Fibroblast of villous mesenchyme (primary cell): ENCODE results near the gene RAB6B. TPM values are rescaled to one million over a fixed set of nuclear protein-coding genes. Genes with fewer than 3 reads are reported as not detected.
"Not testable (repeated sequence)": the region's sequence is repeated elsewhere in the genome, so short reads cannot be mapped to it uniquely, and the experiment has no call there.

Experiments used
- DNase-seq: peaks from one replicate; pipeline ENCODE4 v3.0.0-alpha.2; 2010; ENCODE audit warnings: low read depth
- H3K4me3 ChIP-seq: 2 replicates; pipeline ENCODE4 v1.5.1; 2011; ENCODE audit warnings: low read depth, mild to moderate bottlenecking, low read length
- total RNA-seq: library from RNA; depleted of rRNA; stranded (reverse); fragments of >200 nt; gene quantifications from 2 replicates; pipeline ENCODE4 v1.2.3, GENCODE V29; 2012
- TF ChIP-seq, protein P1 (sequence below): IDR thresholded peaks from 2 replicates; pipeline ENCODE4 v1.5.1; 2012; ENCODE audit warnings: low read depth, mild to moderate bottlenecking, low read length; ENCODE audit not compliant: insufficient read depth

RAB6B gene
- total RNA-seq, 1 donor = 0.86 TPM

DNA sequence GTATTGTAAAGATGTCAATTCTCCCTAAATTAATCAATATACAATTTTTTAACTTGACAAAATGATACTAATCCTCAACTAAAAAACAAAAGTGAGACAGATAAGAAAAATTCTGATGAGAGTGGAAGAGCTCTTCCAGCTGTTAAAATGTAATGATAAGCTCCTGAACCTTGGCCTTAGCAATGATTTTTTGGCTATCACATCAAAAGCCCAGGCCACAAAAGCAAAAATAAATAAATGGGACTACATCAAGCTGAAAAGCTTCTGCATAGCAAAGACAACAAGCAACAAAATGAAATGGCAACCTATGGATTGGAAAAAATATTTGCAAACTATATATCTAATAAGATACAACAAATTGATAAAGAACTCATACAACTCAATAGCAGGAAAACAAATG lies 114.1 kb downstream of the RAB6B start:
- no peak overlapping the region for H3K4me3 ChIP-seq
- TF ChIP-seq, protein P1, sequence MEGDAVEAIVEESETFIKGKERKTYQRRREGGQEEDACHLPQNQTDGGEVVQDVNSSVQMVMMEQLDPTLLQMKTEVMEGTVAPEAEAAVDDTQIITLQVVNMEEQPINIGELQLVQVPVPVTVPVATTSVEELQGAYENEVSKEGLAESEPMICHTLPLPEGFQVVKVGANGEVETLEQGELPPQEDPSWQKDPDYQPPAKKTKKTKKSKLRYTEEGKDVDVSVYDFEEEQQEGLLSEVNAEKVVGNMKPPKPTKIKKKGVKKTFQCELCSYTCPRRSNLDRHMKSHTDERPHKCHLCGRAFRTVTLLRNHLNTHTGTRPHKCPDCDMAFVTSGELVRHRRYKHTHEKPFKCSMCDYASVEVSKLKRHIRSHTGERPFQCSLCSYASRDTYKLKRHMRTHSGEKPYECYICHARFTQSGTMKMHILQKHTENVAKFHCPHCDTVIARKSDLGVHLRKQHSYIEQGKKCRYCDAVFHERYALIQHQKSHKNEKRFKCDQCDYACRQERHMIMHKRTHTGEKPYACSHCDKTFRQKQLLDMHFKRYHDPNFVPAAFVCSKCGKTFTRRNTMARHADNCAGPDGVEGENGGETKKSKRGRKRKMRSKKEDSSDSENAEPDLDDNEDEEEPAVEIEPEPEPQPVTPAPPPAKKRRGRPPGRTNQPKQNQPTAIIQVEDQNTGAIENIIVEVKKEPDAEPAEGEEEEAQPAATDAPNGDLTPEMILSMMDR = no peak
- DNase-seq = no peak

GRCh38 chr3:133780756-133781155 lies 114.9 kb downstream of the RAB6B start:
- DNase-seq, H3K4me3 ChIP-seq: not testable (repeated sequence)

DNA sequence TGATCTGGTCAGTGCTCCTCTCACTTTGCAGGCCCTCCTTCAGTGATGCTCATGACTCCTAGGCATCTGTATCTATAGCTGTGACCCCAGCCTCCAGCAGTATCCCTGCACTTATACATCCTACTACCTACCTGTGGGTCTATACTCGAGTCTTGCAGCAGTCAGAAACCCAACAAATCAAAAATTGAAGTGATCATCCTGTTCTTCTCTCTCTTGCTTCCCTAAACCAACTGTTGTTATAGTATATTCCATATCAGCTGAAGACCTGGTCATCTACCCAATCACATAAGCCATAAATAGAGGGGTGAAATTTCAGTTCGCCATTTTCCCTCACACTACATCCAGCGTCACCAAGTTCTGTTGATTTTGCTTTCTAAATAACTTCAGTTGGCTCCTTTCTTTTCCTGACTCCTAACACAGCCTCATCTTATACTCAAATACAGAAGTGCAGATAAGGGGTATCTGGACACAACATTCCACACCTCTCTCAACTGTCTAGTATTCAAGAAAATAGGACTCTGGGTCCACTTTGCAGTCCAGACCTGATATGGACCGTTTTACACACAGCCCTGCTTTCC lies 116.0 kb downstream of the RAB6B start:
- DNase-seq = no peak
- TF ChIP-seq, protein P1 = no peak
- H3K4me3 ChIP-seq = no peak overlapping the region

- TF ChIP-seq, protein P1 = no peak
- DNase-seq = no peak
Measured at GRCh38 chr3:133777807-133778568, 117.7 kb downstream of the RAB6B start.

GRCh38 chr3:133776794-133777438 lies 118.8 kb downstream of the RAB6B start:
- TF ChIP-seq, protein P1 = no peak
- no peak for DNase-seq

More at GRCh38 chr3:133777807-133778568, 117.7 kb downstream of the RAB6B start:
- H3K4me3 ChIP-seq = no peak overlapping the region

GRCh38 chr3:133775835-133776234 lies 119.8 kb downstream of the RAB6B start:
- H3K4me3 ChIP-seq = no peak overlapping the region
- TF ChIP-seq, protein P1 = no peak
- no peak for DNase-seq

More at GRCh38 chr3:133776794-133777438, 118.8 kb downstream of the RAB6B start:
- H3K4me3 ChIP-seq = no peak overlapping the region

DNA sequence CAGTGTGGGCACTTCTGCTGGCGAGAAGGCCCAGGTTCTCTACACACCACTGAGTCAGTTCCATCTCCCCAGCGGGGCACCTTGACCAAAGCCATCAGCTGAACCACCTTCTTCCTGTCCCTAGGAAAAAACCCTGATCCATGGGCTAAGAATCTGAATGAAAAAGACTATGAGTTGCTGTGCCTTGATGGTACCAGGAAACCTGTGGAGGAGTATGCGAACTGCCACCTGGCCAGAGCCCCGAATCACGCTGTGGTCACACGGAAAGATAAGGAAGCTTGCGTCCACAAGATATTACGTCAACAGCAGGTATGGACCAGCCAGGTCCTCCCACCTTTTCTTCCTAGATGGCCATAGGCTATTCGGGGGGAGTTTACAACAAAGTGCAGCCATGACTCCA lies 120.4 kb downstream of the RAB6B start:
- DNase-seq = no peak
- no peak overlapping the region for H3K4me3 ChIP-seq
- TF ChIP-seq, protein P1 = no peak
